ENCODE measurements around the gene IFIT1B.
"Not testable (repeated sequence)": the region's sequence is repeated elsewhere in the genome, so short reads cannot be mapped to it uniquely, and the experiment has no call there.

IFIT1B gene

DNA sequence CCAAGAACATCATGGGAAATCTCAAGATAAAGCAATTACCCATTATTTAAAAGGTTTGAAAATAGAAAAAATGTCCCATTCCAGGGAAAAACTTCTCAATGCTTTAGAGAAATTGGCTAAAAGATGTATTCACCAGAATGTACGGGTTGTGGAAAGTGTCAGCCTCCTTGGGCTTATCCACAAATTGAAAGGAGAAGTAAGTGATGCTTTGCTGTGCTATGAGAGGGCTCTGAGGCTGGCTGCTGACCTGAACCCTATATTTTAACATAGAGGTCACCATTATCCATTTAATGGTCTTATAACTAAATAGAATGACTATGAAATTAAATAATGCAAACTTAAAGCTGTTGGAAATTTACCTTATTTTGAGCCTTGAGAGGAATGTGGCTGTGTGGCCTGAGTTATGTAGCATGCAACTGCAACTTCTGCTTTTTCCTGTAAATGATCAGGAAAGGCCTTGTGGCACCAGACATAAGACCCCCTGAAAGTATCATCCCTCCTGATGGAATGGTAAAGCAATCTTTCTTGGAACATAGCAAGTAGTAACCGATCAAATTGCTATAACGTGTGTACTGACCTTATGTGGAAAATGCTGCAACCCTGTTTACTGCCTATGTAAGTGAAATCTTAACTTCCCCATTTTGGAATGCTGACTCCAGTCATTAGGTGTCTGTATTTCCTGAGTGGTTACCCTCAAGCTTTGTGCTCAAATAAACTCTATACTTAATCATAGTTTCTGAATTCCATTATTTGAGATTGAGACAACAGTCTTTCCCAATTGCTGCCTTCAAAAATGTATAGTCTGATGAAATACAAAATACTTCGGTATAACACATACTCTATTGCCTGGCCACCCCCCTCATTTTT is 6.9 kb downstream of the IFIT1B start:
- DNase-seq = no peak

DNA sequence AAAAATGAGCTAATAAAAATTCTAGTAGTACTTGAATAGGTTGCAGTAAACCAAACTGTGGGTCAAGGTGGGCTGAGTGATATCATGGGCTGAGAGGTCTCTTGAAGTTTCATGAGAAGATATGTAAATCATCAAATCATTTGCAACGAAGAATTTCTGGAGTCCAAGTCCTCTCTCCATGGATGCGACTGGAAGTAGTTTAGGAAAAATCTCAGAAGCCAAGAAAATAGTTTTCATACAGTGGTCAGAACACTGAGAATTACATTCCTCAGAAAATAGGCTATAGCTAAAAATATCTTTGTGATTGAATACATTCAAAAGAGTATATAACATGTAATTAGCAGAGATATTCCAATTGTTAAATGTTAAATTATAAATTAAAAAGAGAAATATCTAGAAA is 10.9 kb downstream of the IFIT1B start:
- no peak for DNase-seq

GRCh38 chr10:89389254-89389653 is 11.4 kb downstream of the IFIT1B start:
- no peak for DNase-seq

- no peak for DNase-seq
Observed at GRCh38 chr10:89390476-89391225, 12.8 kb downstream of the IFIT1B start.

DNA sequence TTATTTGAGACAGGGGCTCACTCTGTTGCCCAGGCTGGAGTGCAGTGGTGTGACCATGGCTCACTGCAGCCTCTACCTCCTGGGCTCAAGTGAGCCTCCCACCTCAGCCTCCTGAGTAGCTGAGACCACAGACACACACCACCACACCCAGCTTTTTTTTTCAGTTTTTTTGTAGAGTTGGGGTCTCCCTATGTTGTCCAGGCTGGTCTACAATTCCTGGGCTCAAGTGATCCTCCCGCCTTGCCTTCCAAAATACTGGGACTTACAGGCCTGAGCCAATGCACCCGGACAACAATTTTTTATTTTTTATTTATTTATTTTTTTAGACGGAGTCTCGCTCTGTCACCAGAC is 13.3 kb downstream of the IFIT1B start:
- DNase-seq = not testable (repeated sequence)

DNA sequence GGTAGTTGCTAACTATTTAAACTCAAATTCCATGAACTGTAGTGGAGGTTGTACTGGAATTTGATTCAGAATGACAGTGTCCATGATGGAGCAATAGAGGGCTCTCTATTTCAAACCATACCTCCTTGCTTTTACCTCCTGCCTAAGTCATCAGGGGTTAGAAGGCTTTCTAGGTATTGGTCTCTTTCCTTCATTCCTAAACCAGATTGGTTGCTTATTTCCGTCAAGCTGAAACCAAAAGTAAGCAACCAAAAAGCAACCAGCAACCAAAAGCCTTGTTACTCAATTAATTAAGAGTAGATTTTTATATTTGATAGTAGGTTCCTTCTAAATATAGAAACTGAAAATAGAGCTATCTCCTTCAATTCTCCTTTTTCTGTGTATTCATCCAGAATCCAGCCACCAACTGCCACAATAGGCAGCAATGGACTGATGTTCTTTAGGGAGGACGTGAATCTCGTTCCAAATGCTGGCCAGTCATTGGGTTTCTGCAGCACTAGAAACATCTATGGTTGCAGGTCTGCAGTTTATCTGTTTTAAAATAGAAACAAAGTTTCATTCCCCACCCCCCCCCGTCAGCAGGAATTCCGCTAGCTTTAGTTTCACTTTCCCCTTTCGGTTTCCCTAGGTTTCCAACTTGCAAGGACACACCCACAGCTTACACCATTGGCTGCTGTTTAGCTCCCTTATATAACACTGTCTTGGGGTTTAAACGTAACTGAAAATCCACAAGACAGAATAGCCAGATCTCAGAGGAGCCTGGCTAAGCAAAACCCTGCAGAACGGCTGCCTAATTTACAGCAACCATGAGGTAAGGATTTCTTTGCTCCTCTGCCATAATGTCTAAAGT is 14.3 kb downstream of the IFIT1B start, which contains the start of gene IFIT1:
Gene IFIT1 (plus strand): TSS at position 717 of the 850 bp plus-strand sequence. CDS start 90 bp downstream, at position 807.
- peak; percentile 48 to 51 for DNase-seq

DNA sequence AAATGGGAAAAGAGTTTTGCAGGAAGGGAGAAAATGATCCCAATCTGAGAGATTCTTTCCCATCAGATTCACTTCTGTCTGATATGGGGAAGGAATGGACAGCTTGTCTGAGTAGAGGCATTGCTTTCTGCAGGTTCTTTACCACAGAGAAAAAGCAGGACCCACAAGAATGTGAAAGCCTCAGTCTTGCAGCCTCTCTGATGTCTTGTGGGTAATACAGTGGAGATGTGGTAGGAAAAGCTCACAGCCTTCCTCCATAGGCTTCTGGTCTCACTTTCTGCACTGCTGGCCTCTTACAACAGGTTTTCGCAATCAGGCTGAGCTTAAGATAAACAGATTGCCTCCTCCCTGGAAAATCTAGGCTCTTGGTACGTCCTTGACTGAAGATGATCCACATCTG is 15.1 kb downstream of the IFIT1B start:
- no peak for DNase-seq

DNA sequence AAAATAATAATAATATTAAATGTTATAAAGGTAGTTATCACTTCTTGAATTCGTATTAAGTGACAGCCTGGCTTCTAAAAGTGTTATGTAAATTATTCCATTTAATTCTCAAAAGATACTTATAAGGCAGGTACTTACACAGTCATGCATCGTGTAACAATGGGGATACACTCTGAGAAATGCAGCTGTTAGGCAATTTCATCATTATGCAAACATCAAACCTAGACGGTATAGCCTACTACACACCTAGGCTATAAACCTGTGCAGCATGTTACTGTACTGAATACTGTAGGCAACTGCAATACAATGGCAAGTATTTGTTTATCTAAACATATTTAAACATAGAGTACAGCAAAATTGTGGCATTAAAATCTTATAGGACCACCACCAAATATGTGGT is 16.0 kb downstream of the IFIT1B start:
- DNase-seq = no peak

GRCh38 chr10:89395141-89395540 is 17.3 kb downstream of the IFIT1B start:
- DNase-seq = no peak

DNA sequence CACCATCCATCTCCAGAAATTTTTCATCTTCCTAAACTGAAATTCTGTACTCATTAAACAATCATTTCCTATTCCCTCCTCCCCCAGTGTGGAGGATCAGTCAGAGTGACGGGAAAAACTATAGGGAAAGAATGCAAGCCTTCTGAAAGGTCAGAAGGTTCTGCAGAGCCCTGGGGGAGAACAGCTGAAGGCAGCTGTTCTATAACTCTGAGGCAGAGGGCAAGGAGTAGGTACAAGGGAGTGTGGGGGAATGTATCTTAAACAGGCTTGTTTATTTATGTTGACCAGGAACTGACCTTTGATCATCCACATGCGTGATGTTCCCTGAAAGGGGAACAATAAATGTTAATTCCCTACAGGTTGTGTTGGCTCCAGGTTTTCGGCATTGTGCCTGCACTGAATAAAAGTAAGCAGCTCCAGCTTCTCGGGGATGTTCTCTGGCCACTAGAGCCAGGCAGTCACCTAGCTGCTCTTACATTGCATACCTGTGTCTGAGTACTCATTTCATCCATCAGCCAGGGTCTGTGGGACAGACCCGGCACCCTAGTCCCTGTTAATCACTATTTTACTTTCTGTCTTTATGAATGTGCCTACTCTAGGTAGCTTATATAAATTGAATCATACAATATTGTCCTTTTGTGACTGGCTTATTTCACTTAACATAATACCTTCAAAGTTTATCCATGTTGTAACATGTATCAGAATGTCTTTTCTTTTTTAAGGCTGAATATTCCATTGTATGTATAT is 20.3 kb downstream of the IFIT1B start:
- no peak for DNase-seq

DNA sequence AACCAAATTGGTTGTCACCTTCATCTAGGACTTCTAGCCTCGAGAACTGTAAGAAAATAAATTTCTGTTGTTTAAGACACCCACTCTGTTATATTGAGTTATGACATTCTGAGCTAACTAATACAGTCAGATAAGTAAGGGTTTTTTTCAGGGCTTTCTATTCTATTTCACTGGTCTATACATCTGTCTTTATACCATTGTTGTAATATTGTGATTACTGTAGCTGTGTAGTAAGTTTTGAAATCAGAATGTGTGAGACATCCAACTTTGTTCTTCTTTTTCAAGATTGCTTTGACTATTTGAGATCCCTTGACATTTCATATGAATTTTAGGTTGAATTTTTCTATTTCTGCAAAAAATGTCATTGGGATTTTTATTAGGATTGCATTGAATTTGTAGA is 22.1 kb downstream of the IFIT1B start:
- no peak for DNase-seq

DNA sequence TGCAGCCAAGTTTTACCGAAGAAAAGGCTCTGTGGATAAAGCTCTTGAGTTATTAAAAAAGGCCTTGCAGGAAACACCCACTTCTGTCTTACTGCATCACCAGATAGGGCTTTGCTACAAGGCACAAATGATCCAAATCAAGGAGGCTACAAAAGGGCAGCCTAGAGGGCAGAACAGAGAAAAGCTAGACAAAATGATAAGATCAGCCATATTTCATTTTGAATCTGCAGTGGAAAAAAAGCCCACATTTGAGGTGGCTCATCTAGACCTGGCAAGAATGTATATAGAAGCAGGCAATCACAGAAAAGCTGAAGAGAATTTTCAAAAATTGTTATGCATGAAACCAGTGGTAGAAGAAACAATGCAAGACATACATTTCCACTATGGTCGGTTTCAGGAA is 25.2 kb downstream of the IFIT1B start:
- DNase-seq = no peak

- no peak for DNase-seq
Observed at GRCh38 chr10:89404104-89405047, 26.5 kb downstream of the IFIT1B start.

GRCh38 chr10:89406178-89406577 is 28.3 kb downstream of the IFIT1B start:
- not testable (repeated sequence) for DNase-seq

- not testable (repeated sequence) for DNase-seq
Observed at GRCh38 chr10:89407792-89408191, 29.9 kb downstream of the IFIT1B start.

GRCh38 chr10:89409282-89409681 is 31.4 kb downstream of the IFIT1B start:
- not testable (repeated sequence) for DNase-seq

DNA sequence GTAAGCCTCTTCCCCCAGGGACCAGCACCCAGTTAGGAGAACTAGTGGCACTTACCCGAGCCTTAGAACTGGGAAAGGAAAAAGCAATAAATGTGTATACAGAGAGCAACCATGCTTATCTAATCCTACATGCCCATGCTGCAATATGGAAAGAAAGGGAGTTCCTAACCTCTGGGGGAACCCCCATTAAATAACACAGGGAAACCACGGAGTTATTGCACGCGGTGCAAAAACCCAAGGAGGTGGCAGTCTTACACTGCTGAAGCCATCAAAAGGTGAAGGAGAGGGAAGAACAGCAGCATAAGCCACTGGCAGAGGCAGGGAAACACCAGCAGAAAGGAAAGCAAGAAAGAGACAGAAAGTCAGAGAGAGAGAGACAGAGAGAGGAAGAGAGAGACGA is 32.7 kb downstream of the IFIT1B start:
- DNase-seq = not testable (repeated sequence)

DNA sequence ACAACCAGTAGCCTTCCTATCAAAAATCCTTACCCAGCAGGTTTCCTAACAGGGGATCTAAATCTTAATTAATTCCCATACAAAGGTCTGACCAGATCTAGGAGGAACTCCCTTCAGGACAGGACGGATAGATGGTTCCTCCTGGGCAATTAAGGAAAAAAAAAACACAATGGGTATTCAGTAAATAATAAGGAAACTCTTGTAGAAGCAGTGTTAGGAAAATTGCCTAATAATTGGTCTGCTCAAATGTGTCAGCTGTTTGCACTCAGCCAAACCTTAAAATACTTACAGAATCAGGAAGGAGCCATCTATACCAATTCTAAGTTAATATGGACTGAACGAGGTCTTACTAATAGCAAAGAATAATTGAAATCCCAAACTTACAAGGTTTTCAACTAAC is 33.3 kb downstream of the IFIT1B start:
- DNase-seq = not testable (repeated sequence)

GRCh38 chr10:89412276-89412675 is 34.4 kb downstream of the IFIT1B start:
- DNase-seq = peak; percentile 21 to 22

- DNase-seq = no peak
Observed at GRCh38 chr10:89413398-89413912, 35.6 kb downstream of the IFIT1B start.
